H1 (cell line): Measurements from ENCODE around the gene PCDH9. TPM values are rescaled to one million over a fixed set of nuclear protein-coding genes. Genes with fewer than 3 reads are reported as not detected.

Experiments
- CBX5 ChIP-seq: fragments of 300-800, 300-1000 bp; sonication (generic); IDR thresholded peaks from 2 replicates; pipeline ENCODE4 v1.7.1; 2016; ENCODE audit warnings: antibody characterized with exemption, low read length, low read depth
- FOSL1 ChIP-seq: IDR thresholded peaks from 2 replicates; pipeline ENCODE4 v1.6.1; 2011; ENCODE audit warnings: mild to moderate bottlenecking, low read depth, low read length, moderate library complexity; ENCODE audit not compliant: insufficient read depth
- SUZ12 ChIP-seq: fragments of 200-600 bp; sonication (generic); IDR thresholded peaks from 2 replicates; pipeline ENCODE4 v1.6.1; 2012; ENCODE audit warnings: mild to moderate bottlenecking, inconsistent platforms, low read length, moderate library complexity, mixed read lengths
- TAF1 ChIP-seq: IDR thresholded peaks from 2 replicates; pipeline ENCODE4 v1.6.1; 2011; ENCODE audit warnings: mild to moderate bottlenecking, low read depth, low read length
- polyA plus RNA-seq, 7 experiments: library from polyadenylated mRNA; depleted of rRNA in 3 of 7; stranded (reverse) in 5 of 7; unstranded in 2 of 7; fragments of >200 nt in 5 of 7; fragments of 200-250 nt in 2 of 7; gene quantifications; 1 replicate in 5 of 7; 2 replicates in 1 of 7; 4 replicates in 1 of 7; pipeline versions ENCODE4 v1.2.1 to v1.2.3, GENCODE V29; 2011 to 2013; ENCODE audit warnings: missing spikeins in 2 of 7, mixed read lengths in 2 of 7
- total RNA-seq: library from RNA; stranded (reverse); fragmentation: NEBNext Ultra II Directional; extraction: Animal tissue kit (Norgen Biotek cat#: 25700); gene quantifications from 2 replicates; pipeline ENCODE4 v1.2.1, GENCODE V29; 2021

The PCDH9 gene
- total and polyA plus RNA-seq, 2 of the 8 experiments (the other 6 are each of a cell fraction or from before 2014, with no cell fraction given): 0.12 to 0.60 TPM

DNA sequence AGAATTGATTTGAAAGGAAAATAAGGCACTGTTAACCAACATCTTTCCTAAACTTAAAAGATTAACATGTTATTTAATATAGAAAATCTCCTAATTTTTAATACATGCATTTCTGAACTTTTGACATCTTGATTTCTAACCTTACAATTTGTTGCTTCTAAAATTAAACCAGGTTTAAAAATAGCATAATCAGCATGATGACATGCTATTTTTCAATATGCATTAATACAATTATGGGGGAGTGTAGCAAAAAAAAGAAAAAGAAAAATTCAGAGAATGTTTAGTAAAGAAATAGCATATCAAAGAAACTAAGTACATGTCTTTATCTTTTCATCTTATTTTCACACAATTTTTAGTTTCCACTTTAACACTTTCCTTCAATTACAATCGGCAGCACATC is 98.7 kb downstream of the PCDH9 start (continued):
- TF ChIP-seq CBX5 (no peak), TAF1 (no peak), FOSL1 (no peak), SUZ12 (no peak)
